Gastrocnemius medialis (tissue), 4 donors: ENCODE data around the gene GALNT18.

Source experiments
- CTCF ChIP-seq, 5 experiments: fragments of 450-650 bp in 3 of 5; fragments of 200-600 bp in 2 of 5; sonication (generic) in 2 of 5; IDR thresholded peaks in 4 of 5; conservative IDR thresholded peaks in 1 of 5; 1 replicate in 4 of 5; 2 replicates in 1 of 5; pipeline ENCODE4 v1.5.1; 2016 to 2019; ENCODE audit warnings: antibody characterized with exemption in 5 of 5, mild to moderate bottlenecking in 3 of 5, moderate library complexity in 3 of 5
- POLR2A ChIP-seq, 2 donors: fragments of 450-650 bp; IDR thresholded peaks; one replicate each; pipeline ENCODE4 v1.6.1; 2017; ENCODE audit warnings: antibody characterized with exemption in 2 of 2, mild to moderate bottlenecking in 2 of 2, moderate library complexity in 2 of 2

GRCh38 chr11:11491014-11491413 lies 130.8 kb downstream of the GALNT18 start:
- TF ChIP-seq CTCF (IDR thresholded peaks at IDR 0.05 in 4 of 5, conservative IDR thresholded peaks at IDR 0.05 in 1 of 5): no peak
- TF ChIP-seq POLR2A (IDR thresholded peaks at IDR 0.05): no peak
